ENCODE measurements around the gene CPHXL2.

The CPHXL2 gene

DNA sequence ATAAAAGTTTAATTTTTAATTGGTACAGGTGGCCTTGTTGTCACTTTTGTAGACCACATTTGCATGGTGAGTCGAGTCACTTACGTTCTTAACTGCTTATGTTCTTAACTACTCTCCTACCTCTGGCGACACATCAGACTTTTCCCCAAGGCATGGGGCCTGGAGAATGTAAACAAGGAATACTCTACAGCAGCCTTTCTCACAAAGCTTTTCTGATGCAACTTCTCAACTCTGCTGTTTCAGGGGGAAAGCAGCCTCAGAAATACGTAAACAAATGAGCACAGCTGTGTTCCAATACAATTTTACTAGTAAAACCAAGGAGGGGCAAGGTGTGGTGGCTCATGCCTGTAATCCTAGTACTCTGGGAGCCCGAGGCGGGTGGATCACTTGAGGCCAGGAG, 36.2 kb downstream of the CPHXL2 start:
- no peak for DNase-seq (ENCODE audit: low read depth)

DNA sequence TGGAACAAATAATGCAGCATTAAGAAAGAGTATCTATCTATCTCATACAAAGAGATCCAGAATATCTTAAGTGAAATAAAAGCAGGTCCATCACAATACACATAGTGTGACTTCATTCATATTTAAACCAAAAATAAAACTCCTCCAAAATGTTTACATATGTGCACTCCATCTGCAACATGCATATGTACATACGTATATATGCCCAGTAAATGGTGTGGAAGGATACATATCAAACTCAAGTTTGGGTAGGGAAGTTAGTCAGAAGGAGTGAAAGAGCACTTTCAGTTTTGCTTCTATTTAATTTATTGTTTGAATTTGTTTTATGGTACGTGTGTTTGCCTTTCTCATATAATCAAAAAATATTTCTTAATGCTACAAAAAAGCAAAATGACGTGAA, 41.8 kb downstream of the CPHXL2 start:
- no peak for DNase-seq (ENCODE audit: low read depth)

DNA sequence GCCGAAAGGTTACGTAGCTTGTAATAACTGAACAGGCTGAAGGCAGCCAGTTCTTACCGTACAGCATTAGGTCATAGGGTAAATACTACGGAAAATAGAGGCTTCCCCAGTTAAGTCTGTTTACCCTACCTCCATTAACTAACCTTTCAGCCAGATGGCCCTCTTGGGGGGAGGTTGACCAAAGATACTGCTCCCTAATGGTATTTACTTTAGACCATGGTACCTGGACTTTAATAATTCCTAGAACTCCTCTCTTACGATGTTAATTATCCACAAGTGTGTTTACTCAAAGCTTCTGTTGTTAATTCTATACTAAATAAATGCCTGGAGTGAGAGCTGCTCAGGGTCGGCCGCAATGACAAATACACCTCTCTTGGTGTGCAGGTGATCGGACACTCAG, 44.0 kb downstream of the CPHXL2 start:
- no peak for DNase-seq (ENCODE audit: low read depth)

DNA sequence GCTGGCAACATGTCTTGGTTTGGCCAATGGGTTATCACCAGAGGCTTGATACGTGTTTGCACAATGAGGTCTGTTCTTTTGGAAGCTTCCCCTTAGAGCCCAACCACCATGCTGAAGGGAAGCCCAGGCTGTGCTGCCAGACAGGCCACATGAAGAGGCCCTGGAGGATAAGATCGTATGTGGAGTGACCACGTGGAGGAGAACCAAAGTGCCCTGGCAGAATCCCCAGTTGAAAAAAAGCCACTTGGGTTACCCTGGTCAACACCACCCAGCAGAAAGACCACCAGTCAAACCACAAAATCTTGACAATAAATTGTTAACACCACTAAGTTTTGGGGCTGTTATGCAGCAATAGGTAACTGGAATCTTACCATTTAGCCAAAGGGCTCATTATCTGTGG, 46.8 kb downstream of the CPHXL2 start:
- DNase-seq (ENCODE audit: low read depth): no peak

DNA sequence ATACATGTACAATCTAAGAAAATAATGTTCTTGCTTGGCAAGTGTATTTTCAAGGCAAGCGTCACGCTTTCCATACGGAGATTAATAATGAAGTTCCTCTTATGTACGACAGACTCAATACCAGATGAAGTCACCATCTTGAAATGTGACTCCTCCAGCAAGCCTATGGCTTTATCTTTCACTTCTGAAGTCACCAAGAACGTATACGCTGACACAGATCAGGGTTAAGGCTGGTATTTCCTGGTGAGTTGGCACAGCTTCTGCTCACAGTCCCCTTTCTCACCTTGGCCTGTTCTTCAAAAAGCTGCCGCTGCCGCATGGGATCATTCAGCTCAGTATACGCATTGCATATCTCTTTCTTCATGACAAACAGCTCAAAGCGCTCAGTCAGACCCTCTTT, 47.7 kb downstream of the CPHXL2 start:
- no peak for DNase-seq (ENCODE audit: low read depth)

DNA sequence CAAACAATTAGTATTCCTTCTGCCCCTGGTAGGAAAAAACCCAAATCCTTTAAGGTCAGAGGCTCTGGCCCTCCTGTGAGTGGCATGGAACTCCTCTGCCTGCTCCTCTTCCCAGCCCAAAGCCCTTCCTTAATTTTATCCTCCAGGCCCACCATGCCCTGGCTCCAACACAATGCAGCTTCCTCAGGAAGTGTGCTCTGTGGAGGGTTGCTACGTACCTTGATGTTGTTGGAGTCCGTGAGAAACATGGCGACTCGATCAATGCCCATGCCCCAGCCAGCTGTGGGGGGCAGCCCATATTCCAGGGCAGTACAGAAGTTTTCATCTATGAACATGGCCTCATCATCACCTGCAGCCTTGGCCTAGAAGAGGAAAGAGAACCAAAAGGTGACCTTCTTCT, 48.5 kb downstream of the CPHXL2 start:
- no peak for DNase-seq (ENCODE audit: low read depth)

DNA sequence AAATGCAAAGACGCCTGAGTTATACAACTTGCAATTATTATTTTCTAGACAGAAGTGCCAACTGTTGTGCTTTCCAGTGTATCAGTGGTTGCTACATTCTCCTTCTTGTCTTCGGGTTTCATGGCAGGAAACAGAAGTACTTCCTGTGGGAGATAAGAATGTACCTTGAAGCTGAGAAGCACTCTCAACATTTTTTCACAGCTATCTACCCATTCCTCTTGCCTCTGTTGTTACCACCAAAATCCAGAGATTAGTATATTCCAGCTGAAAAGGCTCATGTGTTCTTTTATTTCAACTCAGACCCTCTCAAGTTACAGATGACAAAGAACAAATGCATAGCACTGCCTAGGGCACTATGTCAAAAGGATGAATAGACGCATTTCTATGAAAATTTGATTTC, 49.0 kb downstream of the CPHXL2 start:
- no peak for DNase-seq (ENCODE audit: low read depth)

DNA sequence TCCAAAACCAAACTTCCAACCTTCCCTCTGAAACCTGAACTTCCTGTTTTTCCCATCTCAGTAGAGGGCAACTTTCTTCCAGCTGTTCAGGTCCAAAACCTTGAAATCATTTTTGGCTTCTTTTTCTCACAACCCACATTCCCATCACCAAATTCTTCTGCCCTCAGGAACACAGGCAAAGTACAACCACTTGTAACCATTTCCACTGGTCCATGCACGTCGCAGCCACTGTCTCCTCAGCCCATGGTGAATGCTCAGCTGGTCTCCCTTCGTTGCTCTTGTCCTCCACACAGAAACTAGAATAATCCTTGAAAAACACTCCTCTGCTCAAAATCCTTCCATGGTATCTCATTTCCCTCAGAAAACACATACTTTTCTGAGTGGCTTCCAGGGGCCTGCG, 50.0 kb downstream of the CPHXL2 start:
- no peak for DNase-seq (ENCODE audit: low read depth)

DNA sequence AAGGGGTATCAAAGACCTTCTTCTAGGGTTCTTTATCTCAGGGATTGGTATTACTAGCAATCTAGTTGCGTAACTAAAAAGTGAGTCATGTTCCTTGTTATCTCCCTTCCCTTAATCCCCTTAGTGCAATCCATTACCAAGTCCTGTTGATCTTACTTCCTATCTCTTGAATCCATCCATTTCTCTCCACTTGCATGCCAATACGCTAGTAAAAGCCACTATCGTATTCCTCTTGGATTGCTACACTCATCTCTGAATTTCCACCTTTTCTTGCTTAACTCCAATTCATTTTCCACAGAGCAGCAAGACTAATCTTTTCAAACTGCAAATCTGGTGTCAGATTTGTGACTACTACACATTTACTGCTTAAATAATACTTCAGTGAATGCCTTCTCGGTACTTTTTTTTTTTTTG, 51.9 kb downstream of the CPHXL2 start:
- DNase-seq (ENCODE audit: low read depth): no peak

DNA sequence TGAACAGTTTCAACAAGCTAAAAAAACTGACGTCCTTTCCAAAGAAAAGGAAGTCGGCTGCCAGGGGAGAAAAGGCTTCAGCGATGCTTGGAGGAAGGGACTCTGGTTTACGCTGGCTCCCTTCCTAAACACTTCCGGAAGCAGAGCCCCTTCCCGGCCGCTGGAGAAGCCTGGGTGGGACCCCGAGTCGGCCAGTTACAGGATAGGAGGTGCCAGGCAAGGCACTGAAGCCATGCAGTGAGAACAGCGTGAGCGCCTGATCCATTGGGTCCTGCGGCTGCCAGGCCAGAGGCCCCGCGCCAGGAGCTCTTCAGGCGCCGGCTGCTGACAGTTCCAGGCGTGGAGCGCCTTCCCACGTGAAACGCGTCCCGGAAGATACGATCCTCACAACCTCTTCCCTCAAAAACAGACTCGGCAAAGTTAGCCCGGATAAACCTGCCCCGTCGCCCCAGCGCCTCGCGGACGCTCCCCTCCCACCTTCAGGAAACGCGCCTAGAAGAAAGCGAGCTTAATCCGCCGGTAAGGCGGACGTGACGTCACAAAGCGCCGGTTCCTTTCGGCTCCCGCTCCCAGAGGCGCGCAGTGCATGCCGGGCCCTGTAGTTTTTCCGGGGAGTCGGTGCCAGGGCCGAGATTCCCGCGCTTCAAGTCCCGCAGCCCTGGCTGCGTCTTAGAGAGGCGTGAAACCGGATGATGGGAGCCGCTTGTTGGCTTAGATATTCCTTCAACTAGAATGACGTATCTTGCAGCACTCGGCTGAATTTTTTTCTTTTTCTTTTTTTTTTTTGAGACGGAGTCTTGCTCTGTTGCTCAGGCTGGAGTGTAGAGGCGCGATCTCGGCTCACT, 53.8 kb downstream of the CPHXL2 start, which contains the start of gene ADAT1:
Gene ADAT1, minus strand, starts transcription at position 521 of the 845 bp plus-strand sequence. CDS start 2,482 bp downstream, outside the sequence.
- peak; percentile 95 for DNase-seq (ENCODE audit: low read depth)

DNA sequence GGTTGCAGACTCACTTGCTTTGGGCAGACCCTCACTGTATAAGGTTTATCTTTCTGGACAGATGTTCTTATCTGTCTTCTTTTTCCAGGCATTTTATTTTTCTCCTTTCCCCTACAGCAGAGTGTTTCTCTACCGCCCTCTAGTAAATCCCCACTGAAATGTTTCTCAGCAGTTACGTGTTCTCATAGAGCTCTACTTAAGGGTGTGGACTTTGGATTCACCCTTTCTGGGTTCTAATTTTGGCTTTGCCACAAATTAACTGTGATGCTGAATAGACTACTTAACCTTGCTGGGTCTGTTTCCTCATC, 55.7 kb downstream of the CPHXL2 start:
- no peak for DNase-seq (ENCODE audit: low read depth)

DNA sequence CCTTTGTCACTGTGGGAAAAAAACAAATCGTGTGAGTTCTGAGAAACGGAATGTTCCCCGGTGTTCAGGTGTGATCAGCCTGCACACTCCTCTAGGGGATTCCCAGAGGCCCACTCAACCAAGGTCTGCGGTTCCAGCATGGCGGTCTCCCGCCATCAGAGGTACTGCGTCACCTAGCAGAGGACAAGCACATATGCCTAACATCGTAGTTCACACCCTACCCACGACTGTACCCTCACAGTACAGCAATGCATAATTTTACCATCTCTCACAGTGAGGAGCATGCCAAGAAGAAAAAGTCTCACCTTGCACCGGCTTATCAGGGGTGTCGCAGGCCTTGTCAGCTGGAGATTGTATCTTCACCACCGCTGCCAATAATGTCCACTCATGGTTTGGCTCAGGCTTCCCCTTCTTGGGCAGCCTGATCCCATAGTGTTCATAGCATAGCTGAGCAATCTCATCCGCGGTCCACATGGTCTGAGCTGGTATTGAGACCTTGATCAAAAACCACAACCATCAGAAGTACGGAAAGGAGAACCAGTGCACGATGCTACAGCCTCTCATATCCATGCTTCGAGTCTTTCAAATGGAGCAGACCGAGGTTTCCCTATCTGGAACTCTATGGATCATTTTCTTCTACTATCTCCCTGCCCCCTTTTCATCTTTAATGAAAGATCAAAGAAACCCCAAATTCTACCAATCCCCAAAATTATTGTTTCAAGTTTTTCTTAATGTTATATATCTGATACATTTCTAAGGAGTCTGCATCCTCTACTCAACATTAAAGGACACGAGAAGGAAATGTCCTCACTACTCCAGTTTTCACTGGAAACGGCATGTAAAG, 56.3 kb downstream of the CPHXL2 start:
- DNase-seq (ENCODE audit: low read depth): no peak

DNA sequence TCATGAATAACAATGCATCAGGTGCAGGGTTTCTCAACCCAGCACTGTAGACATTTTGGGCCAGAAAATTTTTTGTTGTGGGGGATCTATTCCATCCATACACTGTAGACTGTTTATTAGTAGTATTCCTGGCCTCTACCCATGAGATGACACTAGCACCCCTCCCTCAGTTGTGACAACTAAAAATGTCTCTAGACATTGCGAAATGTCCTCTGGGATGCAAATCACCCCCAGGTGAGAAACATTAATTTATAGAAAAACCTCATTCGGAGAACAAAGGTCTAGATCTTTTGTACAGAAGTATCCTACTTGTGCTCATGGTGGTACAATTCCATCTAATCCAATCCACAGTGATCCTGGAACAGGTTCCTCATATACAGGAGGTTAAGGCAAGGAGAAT, 58.0 kb downstream of the CPHXL2 start:
- DNase-seq (ENCODE audit: low read depth): no peak

DNA sequence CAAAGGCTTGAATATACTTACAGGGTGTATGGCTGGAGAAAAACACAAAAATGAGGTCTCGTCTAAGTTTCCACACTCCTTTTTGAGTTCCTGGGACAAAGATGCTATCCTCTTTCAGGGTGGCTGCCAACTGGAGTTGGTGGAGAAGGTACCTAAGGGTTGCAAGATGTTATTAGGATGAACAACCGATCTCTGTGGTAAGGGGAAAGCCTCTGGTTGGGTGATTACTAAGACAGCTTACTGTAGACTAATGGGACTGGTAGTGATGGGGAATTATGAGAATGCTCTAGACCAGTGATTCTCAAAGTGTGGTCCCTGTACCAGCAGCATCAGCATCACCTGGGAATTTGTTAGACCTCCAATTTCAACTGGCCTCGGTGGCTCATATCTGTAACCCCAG, 59.7 kb downstream of the CPHXL2 start:
- DNase-seq (ENCODE audit: low read depth): no peak

DNA sequence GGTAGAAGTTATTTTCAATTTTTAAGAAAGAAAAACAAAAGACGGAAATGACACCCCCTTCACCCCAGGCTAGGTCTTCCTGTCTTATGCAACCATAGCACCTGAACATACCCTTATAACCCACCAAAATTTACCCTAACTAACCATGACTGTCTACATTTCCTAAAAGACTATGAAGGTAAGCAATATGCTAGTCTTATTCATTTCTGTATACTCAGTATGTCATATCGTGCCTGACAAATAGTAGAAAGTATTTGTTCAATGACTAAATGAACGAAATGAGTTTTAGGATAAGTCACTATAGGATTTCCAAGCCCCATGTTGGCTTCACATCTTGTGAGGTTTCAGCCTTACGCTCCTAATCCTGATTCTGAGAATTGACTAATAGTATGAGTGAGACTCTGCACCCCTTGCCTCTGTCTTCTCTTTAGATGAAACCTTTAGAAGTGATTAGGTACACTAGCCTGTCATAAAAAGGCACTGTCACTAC, 60.2 kb downstream of the CPHXL2 start:
- DNase-seq (ENCODE audit: low read depth): no peak

DNA sequence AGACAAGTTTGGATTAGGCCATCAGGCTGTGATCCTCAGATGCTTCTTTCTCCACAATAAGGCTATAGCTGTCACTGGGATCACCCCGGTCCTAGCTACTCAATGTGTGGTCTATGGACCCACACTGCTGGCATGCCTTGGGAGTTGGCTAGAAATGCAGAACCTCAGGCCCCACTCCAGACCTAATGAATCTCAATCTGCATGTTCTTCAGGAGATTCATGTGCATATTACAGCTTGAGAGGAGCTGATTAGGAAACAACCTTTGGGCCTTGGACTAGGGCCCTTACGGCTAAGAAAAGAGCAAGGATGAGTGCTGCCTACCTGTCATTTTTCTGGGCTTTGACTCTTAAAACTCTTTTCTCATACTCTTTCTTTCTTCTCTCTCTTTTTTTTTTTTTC, 61.2 kb downstream of the CPHXL2 start:
- DNase-seq (ENCODE audit: low read depth): no peak

DNA sequence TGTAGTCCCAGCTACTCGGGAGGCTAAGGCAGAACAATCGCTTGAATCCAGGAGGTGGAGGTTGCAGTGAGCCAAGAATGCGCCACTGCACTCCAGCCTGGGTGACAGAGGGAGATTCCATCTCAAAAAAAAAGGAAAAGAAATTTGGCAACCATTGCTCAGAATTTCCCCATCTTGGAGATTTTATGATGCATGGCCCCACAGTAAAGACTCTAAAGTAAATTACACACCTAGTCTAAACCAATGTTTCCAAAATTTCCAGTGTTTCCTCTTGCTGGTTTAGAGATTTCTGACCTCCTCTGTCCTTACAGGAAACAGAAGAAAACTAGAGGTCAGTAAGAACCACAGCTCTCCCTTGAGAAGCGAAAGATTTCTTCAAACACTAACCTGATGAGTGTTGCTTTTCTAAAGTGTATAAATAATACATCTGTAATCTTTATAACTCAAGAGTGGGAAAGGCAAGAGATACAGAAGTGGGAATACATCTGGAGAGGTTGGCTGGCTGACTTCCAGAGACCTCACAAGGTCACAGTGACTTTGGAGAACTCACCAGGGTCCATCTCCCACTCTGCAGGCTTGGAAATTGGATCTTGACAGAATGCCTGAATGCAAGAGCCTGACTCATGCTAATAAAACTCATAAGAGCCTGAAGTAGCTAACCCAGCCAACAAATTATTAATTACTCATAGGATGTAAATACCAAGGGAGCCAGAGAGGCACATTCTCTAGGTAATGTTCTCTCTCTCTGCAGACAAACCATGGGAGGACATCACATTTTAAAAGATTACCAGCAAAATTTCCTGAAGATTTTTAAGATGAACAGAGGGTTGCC, 62.5 kb downstream of the CPHXL2 start:
- no peak for DNase-seq (ENCODE audit: low read depth)

All from non-pigmented ciliary epithelial cell (primary cell).